GM12873 (cell line): ENCODE data around the gene MAB21L3.

Source experiments
- TF ChIP-seq, protein P1 (sequence below): IDR thresholded peaks from 2 replicates; pipeline ENCODE4 v1.5.1; 2012; ENCODE audit warnings: low read depth, mild to moderate bottlenecking, moderate library complexity, low read length, control low read depth; ENCODE audit not compliant: insufficient read depth; ENCODE audit errors: missing control alignments

MAB21L3 gene

DNA sequence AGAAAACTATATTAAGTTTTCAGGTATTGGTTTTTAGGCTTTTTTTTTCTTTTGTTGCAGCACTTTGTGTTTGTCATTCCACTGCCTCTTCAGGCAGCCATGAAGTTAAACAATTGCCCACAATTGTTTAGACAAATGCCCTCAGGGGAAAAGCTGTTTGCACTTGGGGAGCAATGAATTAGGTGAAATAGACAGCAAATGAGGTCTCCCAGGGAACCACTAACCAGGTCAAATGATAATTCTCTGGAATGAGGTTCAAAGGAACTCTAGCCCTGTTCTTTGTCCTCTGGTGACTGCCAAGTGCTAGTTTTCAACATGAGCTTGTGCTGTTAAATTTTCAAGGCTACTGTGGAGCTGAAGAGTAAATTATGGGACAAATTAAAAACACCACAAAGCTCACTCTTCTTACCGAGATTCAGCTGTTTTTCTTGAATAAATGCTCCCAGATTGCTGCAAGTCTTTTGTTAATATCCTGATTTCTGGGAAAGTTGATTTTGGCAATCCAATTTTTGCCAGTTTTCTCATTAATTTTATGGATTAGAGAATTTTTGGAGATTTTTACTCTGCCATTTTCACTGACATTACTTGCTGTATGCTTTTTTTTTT is 15.1 kb upstream of the MAB21L3 start:
- TF ChIP-seq, protein P1, sequence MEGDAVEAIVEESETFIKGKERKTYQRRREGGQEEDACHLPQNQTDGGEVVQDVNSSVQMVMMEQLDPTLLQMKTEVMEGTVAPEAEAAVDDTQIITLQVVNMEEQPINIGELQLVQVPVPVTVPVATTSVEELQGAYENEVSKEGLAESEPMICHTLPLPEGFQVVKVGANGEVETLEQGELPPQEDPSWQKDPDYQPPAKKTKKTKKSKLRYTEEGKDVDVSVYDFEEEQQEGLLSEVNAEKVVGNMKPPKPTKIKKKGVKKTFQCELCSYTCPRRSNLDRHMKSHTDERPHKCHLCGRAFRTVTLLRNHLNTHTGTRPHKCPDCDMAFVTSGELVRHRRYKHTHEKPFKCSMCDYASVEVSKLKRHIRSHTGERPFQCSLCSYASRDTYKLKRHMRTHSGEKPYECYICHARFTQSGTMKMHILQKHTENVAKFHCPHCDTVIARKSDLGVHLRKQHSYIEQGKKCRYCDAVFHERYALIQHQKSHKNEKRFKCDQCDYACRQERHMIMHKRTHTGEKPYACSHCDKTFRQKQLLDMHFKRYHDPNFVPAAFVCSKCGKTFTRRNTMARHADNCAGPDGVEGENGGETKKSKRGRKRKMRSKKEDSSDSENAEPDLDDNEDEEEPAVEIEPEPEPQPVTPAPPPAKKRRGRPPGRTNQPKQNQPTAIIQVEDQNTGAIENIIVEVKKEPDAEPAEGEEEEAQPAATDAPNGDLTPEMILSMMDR, result no peak

DNA sequence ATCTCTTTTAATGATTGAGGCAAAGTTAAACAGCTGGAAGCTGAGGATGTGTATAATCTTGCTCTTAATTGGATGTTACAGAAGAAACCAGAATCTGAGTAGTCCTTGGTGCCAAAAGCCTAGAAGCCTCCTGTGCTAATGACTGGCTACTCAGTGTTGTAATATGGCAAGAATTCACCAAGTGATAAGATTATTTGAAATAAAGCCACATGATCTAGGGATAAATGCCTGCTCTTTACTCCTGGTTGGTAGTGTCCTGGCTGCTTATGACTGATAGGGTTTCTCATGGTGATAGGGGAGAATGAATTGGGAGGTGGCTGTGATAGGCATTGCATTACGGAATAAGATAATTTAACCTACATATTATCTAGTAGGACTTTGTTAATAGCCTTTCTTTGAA is 13.6 kb upstream of the MAB21L3 start:
- TF ChIP-seq, protein P1, result no peak

DNA sequence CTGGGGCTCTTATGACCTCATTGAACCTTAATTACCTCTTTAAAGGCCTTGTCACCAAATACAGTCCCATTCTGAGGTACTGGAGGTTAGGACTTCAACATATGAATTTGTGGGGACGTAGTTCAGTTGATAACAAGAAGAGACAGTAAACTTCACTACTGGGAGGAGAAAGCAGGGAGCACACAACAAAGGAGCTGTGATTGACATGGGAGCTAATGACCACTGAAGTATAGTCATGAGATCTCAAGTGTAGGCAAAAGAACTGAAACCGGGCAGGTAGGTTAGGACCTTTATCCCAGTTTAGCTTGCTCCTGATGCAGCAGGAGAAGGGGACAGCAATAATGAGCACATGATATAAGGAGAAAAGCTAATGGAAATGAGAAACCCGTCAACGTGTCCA is 11.8 kb upstream of the MAB21L3 start:
- TF ChIP-seq, protein P1, result no peak

DNA sequence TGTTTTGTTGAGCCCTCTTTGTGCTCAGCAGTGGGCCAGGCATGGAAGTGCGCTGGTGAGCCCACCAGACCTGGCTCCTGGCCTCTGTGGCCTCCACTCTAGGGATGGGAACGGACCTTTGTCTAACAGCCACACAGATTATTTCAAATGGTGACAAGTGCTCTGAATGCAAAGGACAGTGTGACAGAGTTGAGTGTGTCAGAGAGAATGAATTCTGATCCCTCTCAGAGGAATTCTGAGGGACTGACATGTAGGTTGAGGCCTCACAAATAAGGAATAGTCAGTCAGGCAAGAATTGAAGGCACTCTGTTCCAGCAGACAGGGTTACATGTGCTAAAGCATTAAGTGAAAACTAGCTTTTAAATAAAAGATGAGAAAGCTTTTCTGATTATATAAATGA is 11.3 kb upstream of the MAB21L3 start:
- TF ChIP-seq, protein P1, result no peak

DNA sequence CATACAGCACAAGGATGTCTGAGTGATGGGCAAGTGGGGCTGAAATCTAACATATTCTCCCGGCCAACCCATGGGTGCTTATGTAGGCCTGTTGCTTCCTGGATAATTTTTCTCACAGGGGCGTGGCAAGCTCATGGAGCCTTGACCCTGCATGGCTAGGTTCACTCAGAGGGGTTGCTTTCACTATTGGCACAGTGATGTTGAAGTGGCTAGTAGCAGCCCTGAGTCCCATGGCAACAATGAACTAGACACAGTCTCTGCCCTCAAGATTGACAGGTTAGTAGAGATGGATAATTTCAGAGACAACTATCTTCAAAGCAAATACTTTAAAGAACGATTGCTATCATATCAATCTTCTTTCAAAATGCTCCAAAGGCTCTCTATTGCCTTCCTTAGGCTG is 6.5 kb upstream of the MAB21L3 start:
- TF ChIP-seq, protein P1, result no peak

DNA sequence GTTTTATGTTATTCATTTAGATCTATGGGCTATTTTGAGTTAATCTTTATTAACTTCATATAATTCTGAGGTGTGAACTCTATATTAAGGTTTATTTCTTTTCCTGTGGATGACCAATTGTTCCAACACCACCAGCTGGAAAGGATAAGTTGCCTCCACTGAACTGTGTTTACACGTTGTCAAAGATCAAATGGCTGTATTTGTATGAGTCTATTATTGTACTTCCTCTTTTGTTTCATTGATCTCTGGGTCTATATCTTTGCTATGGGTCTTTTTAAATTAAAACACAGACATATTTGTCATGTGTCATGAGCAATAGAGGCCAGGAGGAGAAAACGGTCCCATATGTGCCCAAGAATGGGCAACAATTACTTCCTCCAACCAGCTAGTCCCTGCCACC is 5.2 kb upstream of the MAB21L3 start:
- TF ChIP-seq, protein P1, result no peak

DNA sequence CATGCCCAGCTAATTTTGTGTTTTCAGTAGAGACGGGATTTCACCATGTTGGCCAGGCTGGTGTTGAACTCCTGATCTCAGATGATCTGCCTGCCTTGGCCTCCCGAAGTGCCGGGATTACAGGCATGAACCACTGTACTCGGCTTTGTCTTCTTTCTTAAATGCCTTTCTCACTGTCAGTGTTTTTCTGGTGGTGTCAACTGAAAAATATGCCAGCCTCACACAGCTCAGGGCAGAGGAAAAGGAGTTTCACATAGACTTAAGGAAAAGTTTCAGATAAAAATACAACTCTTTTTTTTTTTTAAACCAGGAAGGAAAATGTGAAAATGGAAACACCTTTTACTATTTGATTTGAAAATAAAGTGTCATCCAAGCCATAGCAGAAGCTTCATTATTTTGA is 4.6 kb upstream of the MAB21L3 start:
- TF ChIP-seq, protein P1, result no peak

DNA sequence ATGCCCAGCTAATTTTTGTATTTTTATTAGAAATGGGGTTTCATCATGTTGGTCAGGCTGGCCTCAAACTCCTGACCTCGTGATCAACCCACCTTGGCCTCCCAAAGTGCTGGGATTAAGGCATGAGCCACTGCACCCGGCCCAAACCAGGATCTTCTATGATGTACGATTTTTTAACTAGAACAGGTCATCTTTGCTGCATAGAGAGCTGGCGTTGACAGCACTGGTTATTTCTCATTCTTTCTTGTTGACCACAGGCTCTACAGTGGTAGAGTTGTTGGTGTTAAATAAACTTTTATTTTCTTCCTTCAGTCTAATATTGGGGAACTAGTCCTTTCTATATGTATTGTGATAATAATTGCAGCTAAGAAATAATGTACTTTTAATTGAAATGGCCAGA is 3.8 kb upstream of the MAB21L3 start:
- TF ChIP-seq, protein P1, result no peak
